K562 treated with DMSO at 1 percent for 24 hours (cell line): ENCODE results near the gene RAET1E. TPM values are rescaled to one million over a fixed set of nuclear protein-coding genes. Genes with fewer than 3 reads are reported as not detected.

Experiments used
- total RNA-seq: library from RNA; unstranded; fragments of 300-600 nt; gene quantifications from 2 replicates; pipeline ENCODE4 v1.2.3, GENCODE V29; 2022; ENCODE audit warnings: low read depth; ENCODE audit not compliant: insufficient read depth

The RAET1E gene
- not detected in 2 replicates for total RNA-seq

GRCh38 chr6:149897855-149898744, at the start of gene RAET1E:
Gene RAET1E (minus strand): TSS chr6:149898113. CDS start chr6:149890901, 7,212 bp downstream.

GRCh38 chr6:149941583-149942460, 43.9 kb upstream of the RAET1E start, which contains the start of gene ULBP2:
Gene ULBP2 (plus strand): TSS chr6:149942014. CDS start chr6:149942073, 59 bp downstream.

GRCh38 chr6:149922642-149923326, 24.9 kb upstream of the RAET1E start, which contains the start of gene RAET1G:
Gene RAET1G (minus strand): TSS chr6:149923121. CDS start chr6:149923010, 111 bp downstream.

GRCh38 chr6:149863698-149864577, 34.0 kb downstream of the RAET1E start, which contains the start of gene LRP11:
Gene LRP11 (minus strand): TSS chr6:149864359. CDS start chr6:149864020, 339 bp downstream.

Other genes with a start within 250 kb of the RAET1E start
- 25.6 and 31.8 TPM in 2 replicates for gene KATNA1, start 249.4 kb downstream of the RAET1E start, total RNA-seq
- 10.2 and 10.7 TPM in 2 replicates for gene LATS1, start 180.0 kb downstream of the RAET1E start, total RNA-seq
- gene NUP43, start 151.6 kb downstream of the RAET1E start, total RNA-seq, result 27.0 and 27.3 TPM in 2 replicates
- gene PCMT1, start 148.4 kb downstream of the RAET1E start, total RNA-seq, result 358 and 384 TPM in 2 replicates
- 8.1 and 8.7 TPM in 2 replicates for gene LRP11, start 33.8 kb downstream of the RAET1E start, total RNA-seq
- 0.38 TPM in 1 of 2 replicates, not detected in the other for gene RAET1G, start 25.0 kb upstream of the RAET1E start, total RNA-seq
- 12.7 and 18.3 TPM in 2 replicates for gene ULBP2, start 43.9 kb upstream of the RAET1E start, total RNA-seq
- 7.2 and 7.7 TPM in 2 replicates for gene ULBP1, start 65.8 kb upstream of the RAET1E start, total RNA-seq
- not detected in 2 replicates for gene RAET1L, start 127.4 kb upstream of the RAET1E start, total RNA-seq
- gene ULBP3, start 171.0 kb upstream of the RAET1E start, total RNA-seq, result not detected in 2 replicates
- gene PPP1R14C, start 244.9 kb upstream of the RAET1E start, total RNA-seq, result 4.5 TPM in 2 replicates